ENCODE measurements around the gene TEX36. TPM values are rescaled to one million over a fixed set of nuclear protein-coding genes. Genes with fewer than 3 reads are reported as not detected.

TEX36 gene
- total RNA-seq, 1 donor from 2014 or later = not detected

Other genes starting within 250 kb of the TEX36 start
- gene EDRF1, start 36.5 kb upstream of the TEX36 start, total RNA-seq = 11.8 and 15.2 TPM in 2 replicates
- gene MMP21, start 92.7 kb upstream of the TEX36 start, total RNA-seq = 0.07 and 0.08 TPM in 2 replicates
- 70.5 and 82.5 TPM in 2 replicates for gene UROS, start 140.1 kb upstream of the TEX36 start, total RNA-seq
- 32.7 and 40.0 TPM in 2 replicates for gene BCCIP, start 140.4 kb upstream of the TEX36 start, total RNA-seq
- gene DHX32, start 198.1 kb upstream of the TEX36 start, total RNA-seq = 33.4 and 37.2 TPM in 2 replicates
- 5.3 and 7.5 TPM in 2 replicates for gene FANK1, start 213.4 kb upstream of the TEX36 start, total RNA-seq